PC-9 (cell line): ENCODE results near the gene CYP3A7. TPM values are rescaled to one million over a fixed set of nuclear protein-coding genes. Genes with fewer than 3 reads are reported as not detected.

Experiments
- BruUV-seq: library from RNA; stranded (reverse); fragments of 400-500 nt; replicated peaks from 2 replicates; lab custom pipeline; 2021; lab: Mats Ljungman, UMichigan
- CTCF ChIA-PET: fragments of 300-600 bp; sonication (Branson Sonifier 250); formaldehyde crosslinking; loops from one replicate; lab custom pipeline; 2022; ENCODE audit warnings: antibody characterized with exemption; lab: Charles Lee
- POLR2A ChIA-PET: fragments of 300-600 bp; sonication (Branson Sonifier 250); formaldehyde crosslinking; loops from one replicate; lab custom pipeline; 2022; ENCODE audit warnings: antibody characterized with exemption; ENCODE audit not compliant: unreplicated experiment; lab: Charles Lee
- DNase-seq, 2 experiments: peaks; one replicate each; pipeline versions ENCODE4 v3.0.0 to v3.0.0-alpha.2; 2015 to 2022; ENCODE audit warnings: mixed read lengths in 1 of 2
- H2AFZ ChIP-seq: fragments of 200-600 bp; sonication (generic); 2 replicates; pipeline ENCODE4 v1.8.1; 2017; ENCODE audit warnings: antibody characterized with exemption
- H3F3A ChIP-seq: fragments of 200-600 bp; sonication (generic); 2 replicates; pipeline ENCODE4 v1.8.1; 2017; ENCODE audit warnings: antibody characterized with exemption, mild to moderate bottlenecking, low read depth; ENCODE audit not compliant: insufficient read depth
- H3K27ac ChIP-seq: fragments of 200-600 bp; sonication (generic); 2 replicates; pipeline ENCODE4 v1.6.1; 2016; ENCODE audit warnings: mixed run types
- H3K27me3 ChIP-seq: fragments of 200-600 bp; sonication (generic); 2 replicates; pipeline ENCODE4 v1.6.1; 2016; ENCODE audit warnings: low read depth, mixed run types; ENCODE audit not compliant: insufficient read depth
- H3K36me3 ChIP-seq: fragments of 200-600 bp; sonication (generic); 2 replicates; pipeline ENCODE4 v1.6.1; 2016; ENCODE audit warnings: low read depth, mixed run types
- H3K4me1 ChIP-seq: fragments of 200-600 bp; sonication (generic); replicated peaks from 2 replicates; pipeline ENCODE4 v1.6.1; 2016; ENCODE audit warnings: mixed run types; ENCODE audit not compliant: insufficient read depth
- H3K4me2 ChIP-seq: fragments of 200-600 bp; sonication (generic); 2 replicates; pipeline ENCODE4 v1.6.1; 2017; ENCODE audit warnings: mixed run types
- H3K4me3 ChIP-seq: fragments of 200-600 bp; sonication (generic); 2 replicates; pipeline ENCODE4 v1.6.1; 2016; ENCODE audit warnings: mixed run types
- H3K79me2 ChIP-seq: fragments of 200-600 bp; sonication (generic); 2 replicates; pipeline ENCODE4 v1.6.1; 2017; ENCODE audit warnings: low read depth, mixed run types
- H3K9me2 ChIP-seq: fragments of 200-600 bp; sonication (generic); 2 replicates; pipeline ENCODE4 v1.8.1; 2017; ENCODE audit warnings: mild to moderate bottlenecking; ENCODE audit not compliant: insufficient read depth
- H3K9me3 ChIP-seq: fragments of 200-600 bp; sonication (generic); 2 replicates; pipeline ENCODE4 v1.8.1; 2016; ENCODE audit warnings: low read depth; ENCODE audit not compliant: insufficient read depth
- H4K20me1 ChIP-seq: fragments of 200-600 bp; sonication (generic); 2 replicates; pipeline ENCODE4 v1.8.1; 2017; ENCODE audit not compliant: insufficient read depth
- EZH2 ChIP-seq: fragments of 200-600 bp; sonication (generic); IDR thresholded peaks from 2 replicates; pipeline ENCODE4 v1.8.0; 2017; ENCODE audit warnings: antibody characterized with exemption, low read depth
- intact Hi-C: fragments of 100-400 bp; cut with micrococcal nuclease; formaldehyde crosslinking; loops from one replicate; pipeline ENCODE4 v1.10.0; 2022; ENCODE audit not compliant: unreplicated experiment
- total RNA-seq: library from RNA; stranded (reverse); gene quantifications from 2 replicates; pipeline ENCODE4 v1.2.3, GENCODE V29; 2021
- TF ChIP-seq, protein P1 (sequence below): fragments of 200-600 bp; sonication (generic); conservative IDR thresholded peaks from 2 replicates; pipeline ENCODE4 v1.6.1; 2017; ENCODE audit warnings: mixed run types, antibody characterized with exemption, mild to moderate bottlenecking, moderate library complexity

The CYP3A7 gene
- total RNA-seq, 1 experiment from 2014 or later, result not detected

DNA sequence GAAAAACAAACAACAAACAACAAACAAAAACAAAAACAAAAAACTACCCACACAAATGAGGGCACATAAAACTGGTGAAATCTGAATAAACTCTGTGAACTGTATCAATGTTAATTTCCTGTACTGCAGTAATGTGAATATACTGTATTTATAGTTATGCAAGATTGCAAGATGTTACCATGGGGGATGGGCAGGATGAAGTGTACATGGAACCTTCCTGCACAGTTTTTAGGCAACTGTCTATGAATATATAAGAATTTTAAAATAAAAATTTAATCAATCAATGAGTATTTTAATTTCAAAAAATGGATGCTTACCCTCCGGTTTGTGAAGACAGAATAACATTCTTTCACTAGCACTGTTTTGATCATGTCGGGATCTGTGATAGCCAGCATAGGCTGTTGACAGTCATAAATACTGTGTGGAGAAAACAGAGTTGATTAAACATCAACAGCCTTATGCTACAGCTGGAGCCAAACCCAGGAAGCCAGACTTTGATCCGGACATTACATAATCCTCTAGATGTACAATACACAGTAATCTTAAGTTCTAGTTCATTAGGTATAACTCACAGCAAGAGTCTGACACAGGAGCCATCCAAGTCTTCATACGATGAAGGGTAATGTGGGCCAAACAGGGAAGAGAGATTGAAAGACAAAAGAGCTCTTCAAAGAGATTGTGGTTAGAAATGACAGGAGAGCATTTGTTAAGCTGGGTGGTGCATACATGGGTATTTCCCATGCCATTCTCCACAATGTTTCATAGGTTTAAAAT, 14.8 kb downstream of the CYP3A7 start:
- ChIA-PET POLR2A (interaction anchor here (0.7 kb wide), 1 partner anchor 15 kb away, joined by 4 read pairs; no protein-coding TSS in a partner anchor), CTCF (interaction anchor here (0.6 kb wide), 1 partner anchor 1070 kb away, joined by 6 read pairs; no protein-coding TSS in a partner anchor)
- Histone ChIP-seq H3K9me3 (peaks cover 8% of the 10 kb centered on the region), H2AFZ (no peak overlapping the region), H3K27me3 (no peaks in the 10 kb centered on the region), H3K79me2 (no peaks in the 10 kb centered on the region), H3K36me3 (no peaks in the 10 kb centered on the region), H4K20me1 (no peaks in the 10 kb centered on the region), H3K9me2 (no peaks in the 10 kb centered on the region), H3K4me2 (no peak overlapping the region), H3K4me3 (no peak overlapping the region), H3F3A (peaks cover 1% of the 10 kb centered on the region; the same call in 1 of the 2 replicates), H3K4me1 (peaks cover 3% of the 10 kb centered on the region), H3K27ac (no peak overlapping the region)
- TF ChIP-seq EZH2, result no peak
- TF ChIP-seq, protein P1, sequence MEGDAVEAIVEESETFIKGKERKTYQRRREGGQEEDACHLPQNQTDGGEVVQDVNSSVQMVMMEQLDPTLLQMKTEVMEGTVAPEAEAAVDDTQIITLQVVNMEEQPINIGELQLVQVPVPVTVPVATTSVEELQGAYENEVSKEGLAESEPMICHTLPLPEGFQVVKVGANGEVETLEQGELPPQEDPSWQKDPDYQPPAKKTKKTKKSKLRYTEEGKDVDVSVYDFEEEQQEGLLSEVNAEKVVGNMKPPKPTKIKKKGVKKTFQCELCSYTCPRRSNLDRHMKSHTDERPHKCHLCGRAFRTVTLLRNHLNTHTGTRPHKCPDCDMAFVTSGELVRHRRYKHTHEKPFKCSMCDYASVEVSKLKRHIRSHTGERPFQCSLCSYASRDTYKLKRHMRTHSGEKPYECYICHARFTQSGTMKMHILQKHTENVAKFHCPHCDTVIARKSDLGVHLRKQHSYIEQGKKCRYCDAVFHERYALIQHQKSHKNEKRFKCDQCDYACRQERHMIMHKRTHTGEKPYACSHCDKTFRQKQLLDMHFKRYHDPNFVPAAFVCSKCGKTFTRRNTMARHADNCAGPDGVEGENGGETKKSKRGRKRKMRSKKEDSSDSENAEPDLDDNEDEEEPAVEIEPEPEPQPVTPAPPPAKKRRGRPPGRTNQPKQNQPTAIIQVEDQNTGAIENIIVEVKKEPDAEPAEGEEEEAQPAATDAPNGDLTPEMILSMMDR, result no peak
- BruUV-seq, result no TSS peak
- intact Hi-C loops, result no loop called here
- DNase-seq, result no peak

DNA sequence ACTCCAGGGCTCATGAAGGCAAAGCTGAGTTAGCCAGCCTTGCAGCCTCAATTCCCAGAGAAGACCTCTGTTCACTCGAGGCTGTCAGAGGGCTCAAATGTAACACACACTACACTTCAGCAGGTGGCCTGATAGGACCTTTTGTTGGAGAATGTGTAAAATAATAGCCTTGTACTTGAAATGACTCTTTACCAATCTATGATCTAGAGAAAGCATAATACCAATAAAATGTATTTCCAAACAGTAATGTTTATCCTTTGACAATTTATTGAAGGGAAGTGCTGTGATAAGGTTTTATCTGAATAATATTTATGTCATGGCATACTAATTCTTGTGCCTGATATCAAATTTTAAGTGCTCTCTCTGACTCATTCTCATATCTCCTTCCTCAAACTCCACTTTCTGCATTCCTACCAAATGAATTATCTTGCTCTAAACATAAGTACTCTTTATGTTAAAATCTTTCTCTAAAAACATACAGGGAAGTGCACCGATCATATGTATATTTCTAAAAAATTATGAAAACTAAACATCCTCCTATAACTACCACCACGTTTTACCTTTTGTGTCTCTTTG, 20.9 kb downstream of the CYP3A7 start:
- peaks cover 8% of the 10 kb centered on the region for H3K9me3 ChIP-seq
- H3K4me3 ChIP-seq, result peak overlapping the region; percentile 37
- peaks cover 35% of the 10 kb centered on the region for H3K4me1 ChIP-seq
- H4K20me1 ChIP-seq, result no peaks in the 10 kb centered on the region
- peak overlapping the region; percentile 75 for H3K27ac ChIP-seq
- intact Hi-C loops, result no loop called here
- TF ChIP-seq EZH2, result no peak
- TF ChIP-seq, protein P1, result no peak
- peak in 1 of 2 experiments; percentile 87 for DNase-seq
- ChIA-PET POLR2A (no interaction called here), CTCF (no interaction called here)
- no peaks in the 10 kb centered on the region for H3K36me3 ChIP-seq
- peak overlapping the region; percentile 72 for H3K4me2 ChIP-seq
- no peaks in the 10 kb centered on the region for H3K27me3 ChIP-seq
- H3F3A ChIP-seq, result peaks cover 25% of the 10 kb centered on the region; the same call in 1 of the 2 replicates
- no peaks in the 10 kb centered on the region for H3K9me2 ChIP-seq
- 0 out of 2 replicates have a peak overlapping the region, but pooled peaks have one; percentile 59 for H2AFZ ChIP-seq
- no peaks in the 10 kb centered on the region for H3K79me2 ChIP-seq
- no TSS peak for BruUV-seq

DNA sequence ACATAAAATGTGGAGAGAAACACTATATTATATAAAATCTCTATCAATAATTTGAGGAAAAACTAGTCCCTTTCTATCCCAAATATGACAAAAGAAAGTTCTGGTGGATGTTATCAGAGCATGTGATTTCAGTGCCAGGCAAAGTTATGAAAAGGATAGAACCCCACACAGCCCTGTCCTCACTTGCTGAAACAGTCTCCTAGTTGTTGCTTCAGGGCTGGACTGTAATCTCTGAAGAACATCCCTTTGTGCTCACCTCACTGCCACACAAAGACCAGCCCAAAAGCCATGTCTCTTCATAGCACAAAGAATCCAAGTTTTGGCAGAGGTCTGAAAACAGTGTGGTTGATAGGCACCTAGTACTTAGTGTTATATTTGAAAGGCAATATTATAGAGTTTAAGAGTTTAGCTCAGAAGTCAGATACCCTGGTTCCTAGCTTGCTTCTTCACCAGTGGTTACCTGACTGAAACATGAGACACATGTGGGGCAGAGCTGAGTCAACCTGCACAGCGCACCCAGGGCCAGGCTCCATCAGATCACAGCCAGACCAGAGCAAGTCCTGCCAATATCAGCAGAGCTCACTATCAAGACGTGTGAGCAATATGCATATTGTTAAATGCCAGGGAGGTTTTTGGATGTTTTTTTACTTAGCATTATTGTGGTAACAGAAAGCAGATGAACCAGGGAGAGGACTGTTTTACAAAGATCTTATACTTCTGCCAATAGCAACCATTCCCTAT, 25.0 kb downstream of the CYP3A7 start:
- Histone ChIP-seq H3K79me2 (no peaks in the 10 kb centered on the region), H3K27me3 (no peaks in the 10 kb centered on the region), H4K20me1 (no peaks in the 10 kb centered on the region), H3F3A (peaks cover 22% of the 10 kb centered on the region; the same call in 1 of the 2 replicates), H3K27ac (no peak overlapping the region), H3K9me3 (no peaks in the 10 kb centered on the region; the same call in none of the 2 replicates), H3K9me2 (no peaks in the 10 kb centered on the region), H2AFZ (no peak overlapping the region), H3K4me3 (no peak overlapping the region), H3K4me2 (no peak overlapping the region), H3K36me3 (no peaks in the 10 kb centered on the region), H3K4me1 (peaks cover 30% of the 10 kb centered on the region)
- intact Hi-C loops, result no loop called here
- POLR2A ChIA-PET, result interaction anchor here (0.6 kb wide), 2 partner anchors 62 to 234 kb away, joined by 4 to 5 read pairs; no protein-coding TSS in a partner anchor
- no TSS peak for BruUV-seq
- TF ChIP-seq, protein P1, result no peak
- TF ChIP-seq EZH2, result no peak
- CTCF ChIA-PET, result no interaction called here
- DNase-seq, result peak in 1 of 2 experiments; percentile 25
